Body of pancreas (tissue), 4 donors: ENCODE data around the gene C19orf33.
"Not testable (repeated sequence)": the region's sequence is repeated elsewhere in the genome, so short reads cannot be mapped to it uniquely, and the experiment has no call there.

Source experiments
- CTCF ChIP-seq, 7 experiments: fragments of 450-650 bp in 4 of 7; fragments of 200-600 bp in 3 of 7; sonication (generic) in 3 of 7; IDR thresholded peaks; one replicate each; pipeline ENCODE4 v1.5.1; 2016 to 2019; ENCODE audit warnings: antibody characterized with exemption in 7 of 7
- POLR2A ChIP-seq, 3 donors: fragments of 450-650 bp; IDR thresholded peaks; one replicate each; pipeline ENCODE4 v1.6.1; 2016; ENCODE audit warnings: antibody characterized with exemption in 3 of 3, mild to moderate bottlenecking in 2 of 3

DNA sequence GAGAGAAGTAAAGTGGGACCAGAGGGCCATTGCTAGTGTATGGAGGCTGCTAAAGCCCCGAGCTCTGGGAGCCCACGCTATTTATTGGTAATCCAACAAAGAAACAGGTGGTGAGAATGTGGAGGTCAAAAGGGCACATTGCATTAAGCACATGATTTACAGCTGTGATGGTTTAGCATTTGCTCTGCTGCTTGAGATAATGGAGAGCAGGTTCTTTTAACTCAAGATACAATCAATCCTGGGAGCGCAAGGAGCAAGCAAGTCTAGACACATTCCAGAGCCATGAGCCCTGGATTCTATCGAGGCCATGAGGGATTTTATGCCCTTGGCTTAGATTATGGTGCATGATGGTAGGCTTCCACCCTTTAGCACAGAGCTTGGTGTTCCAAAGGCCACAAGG is 35.0 kb downstream of the C19orf33 start:
- TF ChIP-seq CTCF, POLR2A (IDR thresholded peaks at IDR 0.05): not testable (repeated sequence)
